GM12875 (cell line): ENCODE results near the gene ATP2A2.

Experiments used
- H3K4me3 ChIP-seq: one replicate; pipeline ENCODE4 v1.5.1; 2011; ENCODE audit warnings: low read depth, low read length, control low read depth
- TF ChIP-seq, protein P1 (sequence below): IDR thresholded peaks from 2 replicates; pipeline ENCODE4 v1.5.1; 2011; ENCODE audit warnings: low read depth, mild to moderate bottlenecking, control low read depth, inconsistent platforms, low read length, moderate library complexity, borderline replicate concordance; ENCODE audit not compliant: insufficient read depth

Gene ATP2A2

DNA sequence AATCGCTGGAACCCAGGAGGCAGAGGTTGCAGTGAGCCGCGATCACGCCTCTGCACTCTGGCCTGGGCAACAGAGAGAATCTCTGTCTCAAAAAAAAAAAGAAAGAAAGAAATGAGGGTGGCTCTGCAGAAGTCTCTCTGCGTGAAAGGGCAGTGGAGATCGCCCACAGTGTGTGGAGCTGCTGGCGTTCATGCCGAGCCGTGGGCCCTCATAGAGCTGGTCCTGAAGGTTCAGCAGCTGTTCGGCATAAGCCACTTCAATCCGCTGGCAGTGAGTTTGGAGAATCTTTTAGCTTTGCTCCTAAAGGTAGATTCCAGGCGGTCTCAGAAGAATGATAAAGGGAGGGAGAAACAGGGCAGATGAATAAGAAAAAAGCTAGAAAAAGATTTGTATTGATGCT lies 36.7 kb upstream of the ATP2A2 start:
- H3K4me3 ChIP-seq = no peak overlapping the region
- TF ChIP-seq, protein P1, sequence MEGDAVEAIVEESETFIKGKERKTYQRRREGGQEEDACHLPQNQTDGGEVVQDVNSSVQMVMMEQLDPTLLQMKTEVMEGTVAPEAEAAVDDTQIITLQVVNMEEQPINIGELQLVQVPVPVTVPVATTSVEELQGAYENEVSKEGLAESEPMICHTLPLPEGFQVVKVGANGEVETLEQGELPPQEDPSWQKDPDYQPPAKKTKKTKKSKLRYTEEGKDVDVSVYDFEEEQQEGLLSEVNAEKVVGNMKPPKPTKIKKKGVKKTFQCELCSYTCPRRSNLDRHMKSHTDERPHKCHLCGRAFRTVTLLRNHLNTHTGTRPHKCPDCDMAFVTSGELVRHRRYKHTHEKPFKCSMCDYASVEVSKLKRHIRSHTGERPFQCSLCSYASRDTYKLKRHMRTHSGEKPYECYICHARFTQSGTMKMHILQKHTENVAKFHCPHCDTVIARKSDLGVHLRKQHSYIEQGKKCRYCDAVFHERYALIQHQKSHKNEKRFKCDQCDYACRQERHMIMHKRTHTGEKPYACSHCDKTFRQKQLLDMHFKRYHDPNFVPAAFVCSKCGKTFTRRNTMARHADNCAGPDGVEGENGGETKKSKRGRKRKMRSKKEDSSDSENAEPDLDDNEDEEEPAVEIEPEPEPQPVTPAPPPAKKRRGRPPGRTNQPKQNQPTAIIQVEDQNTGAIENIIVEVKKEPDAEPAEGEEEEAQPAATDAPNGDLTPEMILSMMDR = no peak

- TF ChIP-seq, protein P1 = no peak
- no peak overlapping the region for H3K4me3 ChIP-seq
Observed at GRCh38 chr12:110244829-110245228, 36.2 kb upstream of the ATP2A2 start.

- TF ChIP-seq, protein P1 = peak; percentile 84
- no peak overlapping the region for H3K4me3 ChIP-seq
Observed at GRCh38 chr12:110245369-110245772, 35.7 kb upstream of the ATP2A2 start.

- H3K4me3 ChIP-seq = no peak overlapping the region
- TF ChIP-seq, protein P1 = no peak
Observed at GRCh38 chr12:110246636-110247339, 34.3 kb upstream of the ATP2A2 start.

GRCh38 chr12:110247340-110248095 lies 33.5 kb upstream of the ATP2A2 start:
- TF ChIP-seq, protein P1 = no peak
- H3K4me3 ChIP-seq = no peak overlapping the region

GRCh38 chr12:110248096-110248447 lies 33.0 kb upstream of the ATP2A2 start:
- H3K4me3 ChIP-seq = no peak overlapping the region
- TF ChIP-seq, protein P1 = no peak

DNA sequence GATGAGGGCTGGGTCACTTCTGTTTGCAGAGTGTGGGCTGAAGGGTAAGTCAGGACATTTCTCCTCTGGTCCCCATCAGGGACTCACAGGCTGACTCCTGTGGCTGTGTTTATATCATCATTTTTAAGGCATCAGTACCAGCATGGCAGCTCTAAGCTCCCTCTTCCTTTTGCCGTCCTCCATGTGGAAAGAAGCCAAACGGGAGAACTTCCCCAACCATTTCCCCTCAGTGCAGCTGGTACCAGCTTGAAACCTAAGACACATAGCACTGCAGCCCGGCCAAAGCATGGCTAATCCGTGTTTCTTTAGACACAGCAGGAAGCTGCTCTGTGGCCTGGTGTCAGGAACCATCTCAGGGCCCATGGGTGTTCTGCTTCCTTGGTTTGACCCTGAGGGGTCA lies 31.9 kb upstream of the ATP2A2 start:
- H3K4me3 ChIP-seq = no peak overlapping the region
- TF ChIP-seq, protein P1 = no peak
